ENCODE data around the gene MAP1LC3A.

The MAP1LC3A gene

DNA sequence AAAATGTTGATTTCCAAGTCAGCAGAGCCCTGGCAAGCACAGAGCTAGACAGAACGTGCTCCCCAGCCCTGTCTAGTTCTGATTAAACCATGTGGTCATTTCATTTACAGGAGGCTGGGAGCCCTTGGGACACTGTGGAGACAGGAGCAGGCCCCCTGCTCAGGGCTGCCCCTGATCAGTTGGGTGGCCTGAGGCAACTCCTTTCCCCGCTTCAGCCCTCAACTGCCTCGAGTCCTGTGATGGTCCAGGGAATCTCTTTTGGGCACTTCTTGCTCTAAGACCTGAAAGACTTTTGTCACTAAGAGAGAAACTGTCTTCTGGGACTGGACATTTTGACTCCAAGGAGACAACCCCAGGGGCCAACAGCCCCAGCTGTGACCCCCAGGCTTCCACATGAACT lies 28.8 kb upstream of the MAP1LC3A start:
- DNase-seq (ENCODE audit: low read depth) = no peak

DNA sequence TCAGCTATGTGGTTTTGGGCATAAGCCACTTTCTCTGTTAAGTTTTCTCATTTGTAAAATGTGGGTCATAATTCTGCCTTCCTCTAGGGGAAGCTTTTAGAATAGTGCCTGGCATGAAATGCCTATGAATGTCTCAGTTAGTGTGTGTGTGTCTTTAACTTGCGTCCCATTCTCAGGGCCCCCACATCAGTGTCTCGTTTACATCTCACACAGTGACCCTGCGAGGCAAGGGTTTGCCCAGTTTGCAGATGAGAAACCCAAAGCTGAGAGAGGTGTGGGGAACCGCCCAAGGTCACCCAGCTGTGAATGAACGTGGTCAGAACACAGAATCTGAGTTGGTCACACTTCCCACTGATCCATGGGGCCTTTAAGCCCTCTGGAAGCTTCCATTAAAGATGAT lies 28.2 kb upstream of the MAP1LC3A start:
- DNase-seq (ENCODE audit: low read depth) = no peak

DNA sequence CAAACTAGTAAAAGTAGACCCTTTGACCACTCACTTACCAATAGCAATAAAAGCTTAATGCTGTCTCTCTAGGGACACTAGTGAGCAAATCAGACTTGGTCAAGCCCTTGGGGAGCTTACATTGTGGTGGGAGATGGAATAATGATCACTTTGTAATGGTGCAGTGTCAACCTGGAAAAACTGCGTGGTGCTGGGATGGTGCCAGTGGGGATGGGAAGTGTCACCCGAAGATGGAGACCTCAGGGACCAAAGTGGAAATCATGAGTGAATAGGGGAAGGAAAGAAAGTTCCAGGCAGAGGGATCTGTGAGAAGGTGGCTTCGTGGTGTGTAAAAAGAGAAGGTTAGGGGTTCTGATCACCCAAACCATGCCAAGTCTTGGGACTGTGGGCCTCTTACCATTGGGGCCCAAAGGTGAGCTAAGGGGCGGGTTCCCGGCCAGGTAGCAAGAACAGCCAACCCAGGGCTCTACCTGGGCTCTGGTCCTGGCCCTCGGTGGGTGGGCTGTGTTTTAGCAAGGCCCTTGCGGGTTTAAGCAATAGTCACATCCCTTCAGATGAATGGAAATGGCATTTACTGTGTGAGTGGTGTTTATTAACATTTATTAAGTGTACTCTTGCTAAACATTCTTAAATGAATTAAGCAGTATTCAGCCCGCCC lies 26.8 kb upstream of the MAP1LC3A start:
- no peak for DNase-seq (ENCODE audit: low read depth)

DNA sequence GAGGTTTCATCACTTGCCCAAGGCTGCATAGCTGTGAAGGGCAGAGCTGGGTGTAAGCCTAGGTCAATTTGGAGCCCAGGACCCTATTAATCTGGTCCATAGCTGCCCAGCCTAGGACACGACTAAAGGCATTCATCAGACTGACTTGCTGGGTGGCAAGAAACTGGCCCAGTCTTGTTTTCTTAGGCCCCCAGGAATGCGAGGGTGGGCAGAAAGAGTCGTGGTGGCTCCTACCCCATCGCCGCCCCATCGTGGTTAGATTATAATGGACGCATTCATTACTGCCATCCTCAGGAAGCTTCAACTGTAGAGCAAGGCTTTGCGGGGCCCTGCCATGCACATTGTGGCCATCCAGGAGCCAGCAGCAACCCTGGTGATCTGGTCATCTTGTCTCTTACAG lies 26.2 kb upstream of the MAP1LC3A start:
- no peak for DNase-seq (ENCODE audit: low read depth)

DNA sequence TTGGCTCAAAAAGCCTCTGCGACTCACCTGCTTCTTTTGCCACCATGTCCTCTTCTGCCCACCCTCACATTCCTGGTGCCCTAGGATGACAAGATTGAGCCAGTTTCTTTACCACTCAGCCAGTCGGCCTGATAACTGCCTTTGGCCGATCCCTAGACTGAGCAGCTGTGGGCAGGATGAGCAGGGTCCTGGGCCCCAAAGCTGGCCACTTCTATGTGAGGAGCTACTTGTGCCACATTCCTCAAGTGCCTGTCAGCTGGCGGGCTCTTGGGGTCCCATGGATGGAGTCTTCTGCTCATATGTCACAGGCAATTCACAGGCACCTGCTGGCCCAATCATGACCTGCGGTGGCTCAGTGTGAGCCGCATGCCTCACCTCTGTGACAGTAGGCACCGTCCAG lies 25.8 kb upstream of the MAP1LC3A start:
- DNase-seq (ENCODE audit: low read depth) = no peak

DNA sequence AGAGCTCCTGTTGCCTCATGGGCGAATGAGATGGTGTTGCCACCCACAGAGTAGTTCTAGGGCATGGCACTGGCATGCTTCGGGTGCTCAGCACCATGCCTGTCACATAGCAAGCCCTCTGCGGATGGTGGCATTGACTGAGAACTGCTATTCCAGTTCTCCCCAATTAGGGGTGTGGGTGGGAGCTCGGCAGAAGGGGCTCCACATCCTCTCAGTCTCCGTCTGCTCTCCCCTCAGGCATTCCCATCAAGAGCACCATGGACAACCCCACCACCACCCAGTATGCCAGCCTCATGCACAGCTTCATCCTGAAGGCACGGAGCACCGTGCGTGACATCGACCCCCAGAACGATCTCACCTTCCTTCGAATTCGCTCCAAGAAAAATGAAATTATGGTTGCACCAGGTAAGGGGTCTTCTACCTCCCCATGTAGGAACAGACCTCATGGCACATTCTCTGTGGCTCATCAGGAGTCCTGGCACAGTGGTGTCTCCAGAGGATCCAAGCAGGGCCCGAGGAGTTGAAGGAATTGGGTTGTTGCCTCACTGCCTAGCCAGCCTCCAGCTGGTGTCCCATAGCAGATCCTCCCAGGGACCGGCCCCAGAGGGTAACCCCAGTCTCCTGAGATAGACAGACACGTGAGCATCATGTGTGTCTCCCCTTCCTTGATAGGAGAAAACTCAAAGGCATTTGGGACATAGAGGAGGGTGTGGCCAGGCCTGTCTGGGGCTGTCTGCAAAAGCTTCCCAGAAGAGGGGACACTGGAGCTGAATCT lies 23.9 kb upstream of the MAP1LC3A start:
- DNase-seq (ENCODE audit: low read depth) = no peak

DNA sequence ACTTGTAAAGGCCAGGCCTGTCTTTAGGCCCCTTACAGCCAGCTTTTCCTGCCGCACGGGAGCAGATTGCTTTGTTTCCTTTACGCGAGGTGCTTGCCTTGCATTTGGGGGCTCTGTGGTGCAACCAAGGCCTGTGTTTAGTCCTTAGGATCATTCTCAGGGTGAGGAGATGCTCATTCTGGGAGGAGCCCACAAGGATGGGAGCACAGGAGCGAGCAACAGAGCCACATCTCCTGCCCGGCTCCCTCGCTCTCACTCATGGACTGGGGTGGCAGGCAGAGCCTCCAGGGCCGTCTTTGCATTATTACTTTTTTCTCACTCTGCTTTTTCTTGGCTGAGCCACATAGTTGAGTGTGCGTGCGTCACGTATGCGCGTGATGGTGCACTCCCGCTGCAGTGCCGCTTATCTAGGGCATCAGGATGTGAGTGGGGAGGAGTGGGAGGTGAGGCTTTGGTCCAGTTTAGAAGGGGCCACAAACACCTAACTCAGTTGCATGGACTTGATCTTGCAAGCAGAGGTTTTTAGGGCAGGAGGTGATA lies 23.1 kb upstream of the MAP1LC3A start:
- no peak for DNase-seq (ENCODE audit: low read depth)

DNA sequence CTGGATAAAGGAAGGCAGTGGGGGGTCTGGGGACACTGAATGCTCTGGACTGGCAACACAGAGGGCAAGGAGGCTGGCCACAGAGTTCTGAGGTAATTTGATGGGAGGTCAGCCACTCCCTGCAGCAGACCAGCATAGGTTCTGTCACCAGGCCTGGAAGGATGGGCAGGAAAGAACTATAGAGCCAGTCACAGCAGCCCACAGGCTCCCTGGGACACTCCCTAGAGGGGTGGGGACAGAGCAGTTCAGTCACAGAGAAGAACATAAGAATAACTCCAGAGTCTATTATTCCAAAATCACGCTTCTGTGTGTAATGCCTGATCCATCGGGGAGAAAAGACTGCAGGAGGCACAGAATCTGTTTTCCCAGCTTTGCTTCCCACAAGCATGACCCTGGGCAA lies 22.7 kb upstream of the MAP1LC3A start:
- DNase-seq (ENCODE audit: low read depth) = no peak

DNA sequence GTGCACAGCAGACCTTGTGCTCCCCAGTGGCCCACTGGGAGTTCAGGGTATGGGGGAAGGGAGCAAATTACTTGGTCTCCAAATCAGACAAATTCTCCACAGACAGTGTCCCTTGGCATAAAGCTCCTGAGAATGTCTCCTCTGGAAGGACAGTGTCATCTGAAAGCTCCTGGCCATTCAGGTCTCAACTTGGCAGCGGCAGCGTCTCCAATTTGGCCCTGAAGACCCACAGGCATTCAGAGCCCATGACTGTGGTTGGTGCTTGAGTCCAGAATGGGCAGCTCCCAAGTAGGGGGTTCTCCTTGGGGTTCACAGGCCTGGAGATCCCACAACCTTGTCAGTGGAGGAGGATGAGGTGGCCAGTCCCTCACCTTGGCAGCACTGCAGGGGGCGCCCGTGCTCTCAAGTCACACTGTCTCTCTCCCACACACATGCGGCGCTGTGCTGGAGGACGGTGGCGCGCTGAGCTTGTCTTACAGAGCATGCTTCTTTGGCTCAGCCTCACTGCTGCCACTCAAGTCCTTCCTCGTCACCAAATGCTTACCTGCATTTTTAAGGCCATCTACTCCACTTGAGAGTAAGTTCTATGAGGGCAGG lies 21.6 kb upstream of the MAP1LC3A start:
- no peak for DNase-seq (ENCODE audit: low read depth)

DNA sequence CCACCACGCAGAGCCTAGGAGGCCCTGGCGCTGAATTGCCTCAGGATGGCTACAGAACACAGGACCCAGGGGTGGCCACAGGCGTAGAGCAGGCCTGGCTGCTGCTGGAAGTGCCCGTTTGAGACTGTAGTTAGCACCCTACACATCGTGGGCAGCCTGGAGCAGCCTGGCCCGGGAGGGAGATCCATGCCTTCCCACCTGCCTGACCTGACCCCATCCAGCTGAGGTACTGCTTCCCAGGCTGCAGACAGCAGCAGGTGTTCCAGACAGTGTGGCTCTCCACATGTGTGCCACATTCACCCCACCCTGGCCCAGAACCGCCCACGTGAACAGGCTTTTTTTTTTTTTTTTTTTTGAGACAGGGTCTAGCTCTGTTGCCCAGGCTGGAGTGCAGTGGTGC lies 20.9 kb upstream of the MAP1LC3A start:
- no peak for DNase-seq (ENCODE audit: low read depth)

DNA sequence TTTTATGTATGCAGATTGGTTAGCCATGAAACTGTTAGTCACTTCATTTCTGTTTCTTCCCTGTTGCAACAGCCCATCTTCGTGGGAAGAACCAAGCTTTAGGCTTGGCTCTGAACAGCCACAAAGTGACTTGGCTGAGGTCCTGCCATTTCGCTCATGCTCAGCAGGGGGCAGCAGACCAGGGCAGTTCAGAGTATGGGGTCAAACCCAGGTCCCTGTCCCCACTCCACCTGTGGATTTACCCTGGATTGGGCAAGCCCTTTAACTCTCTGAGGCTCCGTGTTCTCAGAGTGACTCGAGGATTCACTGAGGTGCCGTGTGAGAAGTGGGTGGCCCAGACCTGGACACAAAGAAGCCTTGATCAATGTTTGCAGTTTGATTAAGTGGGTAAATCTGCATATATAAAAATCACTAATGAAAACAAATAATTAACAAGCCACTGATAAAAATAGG lies 19.8 kb upstream of the MAP1LC3A start:
- DNase-seq (ENCODE audit: low read depth) = no peak

DNA sequence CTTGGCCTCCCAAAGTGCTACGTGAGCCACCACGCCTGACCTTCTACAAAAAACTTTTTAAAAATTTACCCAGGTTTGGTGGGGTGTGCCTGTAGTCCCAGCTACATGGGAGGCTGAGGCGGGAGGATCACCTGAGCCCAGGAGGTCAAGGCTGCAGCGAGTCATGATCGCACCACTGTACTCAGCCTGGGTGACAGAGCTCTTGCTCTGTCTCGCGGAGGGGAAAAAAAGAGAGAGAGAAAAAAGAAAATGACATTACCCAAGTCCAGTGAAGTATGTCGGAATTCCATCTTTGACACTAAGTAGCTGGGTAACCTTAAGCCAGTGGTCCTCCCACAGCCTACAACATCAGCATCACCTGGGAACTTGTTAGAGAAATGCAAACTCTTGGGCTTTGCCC lies 18.8 kb upstream of the MAP1LC3A start:
- no peak for DNase-seq (ENCODE audit: low read depth)

DNA sequence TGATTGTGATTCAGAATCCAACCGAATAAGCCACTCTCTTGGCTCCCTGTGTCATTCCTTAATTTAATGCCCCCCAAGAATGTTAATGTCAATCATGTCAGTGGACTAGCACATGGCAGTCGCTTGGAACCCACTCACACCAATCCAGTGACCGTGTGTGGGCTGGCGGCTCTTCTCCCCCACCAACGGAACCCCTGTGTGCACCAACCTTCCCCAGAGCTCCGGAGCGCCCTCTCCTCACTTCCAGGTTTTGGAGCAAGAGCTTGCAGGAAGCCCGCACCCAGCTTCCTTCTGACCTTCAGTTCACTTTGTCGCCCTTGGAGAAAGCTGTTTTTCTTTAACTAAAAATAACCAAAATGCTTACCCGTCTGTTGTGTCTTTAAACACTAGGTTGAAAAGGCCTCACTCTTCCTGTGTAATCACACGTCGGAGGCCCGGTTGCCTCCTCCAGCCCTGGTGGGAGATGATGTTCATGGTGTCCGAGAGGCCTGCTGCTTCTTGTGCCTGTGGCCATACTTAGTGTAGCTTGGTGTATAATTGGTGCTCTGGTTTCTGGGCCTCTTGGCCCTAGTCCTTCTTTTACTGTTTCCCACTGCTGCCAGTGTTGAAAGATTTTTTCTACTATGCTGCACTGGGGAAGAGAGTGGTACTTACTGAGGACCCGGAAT lies 17.8 kb upstream of the MAP1LC3A start:
- no peak for DNase-seq (ENCODE audit: low read depth)

DNA sequence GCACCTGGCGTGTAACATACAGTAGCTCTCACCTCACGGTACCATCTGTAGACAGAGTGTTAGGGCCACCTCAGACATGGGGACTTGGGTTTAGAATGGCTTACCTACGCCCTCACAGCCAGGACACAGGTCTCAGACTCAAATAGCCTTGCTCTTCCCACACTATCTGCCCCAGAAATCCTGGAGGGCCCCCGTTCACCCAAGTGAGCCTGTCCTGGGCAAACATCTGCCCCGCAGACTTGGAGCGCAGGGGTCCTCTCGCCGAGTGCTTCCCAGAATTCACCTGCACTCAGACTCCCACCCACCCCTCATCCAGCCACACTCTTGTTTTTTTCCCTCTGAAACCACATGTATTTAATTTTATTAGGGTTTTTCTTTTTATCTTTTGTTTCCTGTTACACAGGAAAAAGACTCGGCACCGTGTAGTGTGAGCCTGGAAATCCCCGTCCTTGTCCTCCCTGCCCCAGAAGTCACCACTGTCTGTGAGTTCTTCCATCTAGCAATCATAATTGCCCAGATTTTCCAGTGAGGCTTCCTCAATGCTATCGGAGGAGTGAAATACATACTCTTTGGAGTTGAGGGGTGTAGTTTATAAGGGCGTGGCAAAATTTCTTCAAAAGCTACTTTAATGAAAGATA lies 17.1 kb upstream of the MAP1LC3A start:
- no peak for DNase-seq (ENCODE audit: low read depth)

DNA sequence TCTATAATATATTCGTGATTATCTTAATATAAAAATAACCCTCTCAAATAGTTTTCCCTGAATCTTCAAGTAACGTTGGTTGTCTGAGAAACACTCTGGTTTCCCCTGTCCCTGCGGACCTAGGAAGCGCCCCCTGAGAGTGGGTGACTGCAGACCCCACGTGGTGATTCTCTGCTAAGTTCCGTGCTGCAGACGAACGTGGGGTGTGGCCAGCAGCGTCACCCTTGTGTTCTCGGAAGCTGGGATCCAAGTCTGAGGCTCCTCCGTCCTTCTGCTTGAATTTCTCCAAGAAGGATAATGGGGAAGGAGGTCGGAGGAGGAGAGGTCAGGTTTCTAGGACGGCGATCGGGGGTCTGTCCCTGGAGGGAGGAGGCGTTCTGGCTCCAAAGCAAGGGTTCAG lies 16.6 kb upstream of the MAP1LC3A start:
- no peak for DNase-seq (ENCODE audit: low read depth)

DNA sequence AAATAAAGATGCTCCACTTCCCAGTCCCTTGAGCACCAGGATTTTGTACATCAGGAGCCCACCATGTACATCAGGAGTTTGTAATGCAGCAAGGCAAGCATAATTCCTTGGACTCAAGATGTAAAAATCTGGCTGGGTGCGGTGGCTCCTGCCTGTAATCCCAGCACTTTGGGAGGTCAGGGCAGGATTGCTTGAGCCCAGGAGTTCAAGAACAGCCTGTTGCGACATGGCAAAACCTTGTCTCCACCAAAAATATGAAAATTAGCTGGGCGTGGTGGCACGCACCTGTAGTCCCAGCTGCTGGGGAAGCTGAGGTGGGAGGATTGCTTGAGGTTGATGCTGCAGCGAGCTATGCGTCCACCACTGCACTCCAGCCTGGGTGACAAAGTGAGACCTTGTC lies 16.1 kb upstream of the MAP1LC3A start:
- no peak for DNase-seq (ENCODE audit: low read depth)

DNA sequence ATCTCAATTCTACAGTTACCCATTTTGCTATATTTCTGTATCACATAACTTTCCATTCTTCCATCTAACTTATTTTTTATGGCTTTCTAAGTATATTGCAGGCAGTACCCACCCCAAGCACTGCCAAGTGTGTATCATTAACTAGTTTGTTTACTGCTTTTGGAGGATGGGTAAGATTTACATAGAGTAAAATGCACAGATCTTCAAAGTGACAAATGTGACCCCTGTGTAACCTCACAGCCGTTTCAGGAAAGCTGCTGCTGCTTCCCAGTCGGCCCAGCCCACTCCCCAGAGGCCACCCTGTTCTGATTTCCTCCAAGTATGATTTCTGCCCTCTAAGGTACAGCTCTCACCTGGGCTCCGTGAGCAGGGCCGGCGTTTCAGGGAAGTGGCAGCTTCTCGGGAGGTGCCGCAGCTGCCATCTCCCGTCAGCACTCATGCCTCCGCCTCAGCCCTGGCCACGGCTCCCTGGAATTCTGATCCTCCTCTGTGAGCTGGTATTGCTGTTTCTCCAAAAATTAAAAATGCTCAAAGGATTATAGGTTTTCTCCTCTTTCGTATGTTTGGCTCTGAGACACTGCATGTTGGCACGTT lies 15.0 kb upstream of the MAP1LC3A start:
- no peak for DNase-seq (ENCODE audit: low read depth)

DNA sequence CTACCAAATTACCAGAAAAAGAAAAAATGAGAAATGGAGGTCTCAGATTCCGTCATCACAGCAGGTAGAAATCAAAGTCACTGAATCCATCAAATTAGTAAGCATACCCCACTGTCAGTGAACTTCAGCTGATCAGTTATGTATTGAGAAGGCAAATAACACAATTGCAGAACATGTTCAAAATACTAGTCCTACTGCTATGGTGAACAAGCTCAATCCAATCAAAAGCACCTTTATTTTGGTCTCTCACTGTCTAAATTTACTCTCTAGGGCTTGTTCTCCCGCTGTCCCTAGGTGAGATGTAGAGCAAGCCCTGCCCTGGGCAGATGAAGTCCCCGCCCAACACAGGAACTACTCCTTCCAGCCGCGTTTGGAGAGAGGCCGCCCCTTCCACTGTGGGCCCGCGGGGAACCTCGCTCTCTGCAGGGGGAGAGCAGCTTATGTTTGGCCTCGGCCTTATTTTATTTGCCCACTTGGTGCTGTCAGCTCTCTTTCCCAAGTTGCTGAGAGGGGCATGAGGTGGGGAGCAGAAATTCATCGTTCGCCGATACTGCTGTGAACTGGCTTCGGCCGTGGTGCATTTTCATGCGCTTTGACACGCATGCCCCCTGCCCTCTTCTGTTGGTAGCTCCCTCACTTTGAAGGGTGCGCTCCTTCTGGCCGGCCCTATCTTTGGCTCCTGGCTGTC lies 14.3 kb upstream of the MAP1LC3A start:
- no peak for DNase-seq (ENCODE audit: low read depth)

DNA sequence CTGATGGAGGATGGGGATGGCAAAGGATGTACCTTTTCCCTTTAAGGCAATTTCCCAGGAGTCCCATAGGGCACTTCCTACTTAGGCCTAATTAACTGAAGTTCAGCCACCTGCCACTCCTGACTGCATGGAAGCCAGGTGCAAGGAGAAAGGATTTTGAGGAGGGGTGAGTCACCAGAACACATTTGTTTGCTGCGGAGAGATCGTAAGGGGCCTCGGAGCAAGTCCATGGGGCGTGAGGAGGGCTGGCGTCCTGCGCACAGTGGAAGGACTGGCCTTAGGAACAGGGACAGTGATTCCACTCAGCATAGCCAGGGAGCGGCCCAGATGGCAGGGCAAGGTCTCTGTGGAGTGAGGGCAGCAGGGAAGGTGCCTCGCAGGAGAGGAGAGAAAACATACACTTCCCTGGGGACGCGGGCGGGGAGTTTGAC lies 11.8 kb upstream of the MAP1LC3A start:
- no peak for DNase-seq (ENCODE audit: low read depth)

DNA sequence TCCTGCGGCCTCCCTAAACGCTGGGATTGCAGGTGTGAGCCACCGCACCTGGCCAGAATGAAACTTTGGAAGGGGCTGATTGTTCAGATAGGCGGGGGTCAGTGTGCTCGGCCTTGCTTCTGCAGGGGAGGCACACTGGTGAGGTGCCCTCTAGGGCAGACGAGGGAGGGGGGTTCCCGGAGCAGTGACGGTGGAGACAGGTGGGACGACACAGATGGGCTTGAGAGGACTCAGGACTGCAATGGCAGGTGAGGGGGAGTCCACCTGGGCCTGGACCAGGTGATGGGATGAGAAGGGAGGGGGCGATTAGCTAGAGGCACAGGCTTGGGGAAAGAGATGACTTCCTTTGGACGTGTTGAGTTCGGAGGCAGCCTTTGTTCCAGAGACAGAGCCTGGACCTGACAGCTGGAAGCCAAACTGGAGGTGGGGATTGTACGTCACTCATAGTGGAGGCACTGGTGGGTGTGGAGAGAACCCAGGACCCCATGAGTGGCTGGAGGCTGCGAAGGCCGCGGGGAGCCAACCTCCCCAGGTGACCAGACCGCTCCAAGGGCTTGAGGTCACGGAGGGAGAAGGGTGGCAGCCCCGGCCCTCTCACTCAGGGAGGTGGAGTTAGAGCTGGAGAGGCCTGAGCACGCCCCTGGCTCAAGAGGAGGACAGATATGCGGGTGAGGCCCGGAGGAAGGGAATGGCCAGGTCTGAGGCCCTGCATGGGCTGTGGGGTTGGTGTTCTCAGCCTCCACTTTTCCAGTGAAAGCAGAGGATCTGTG lies 10.5 kb upstream of the MAP1LC3A start:
- DNase-seq (ENCODE audit: low read depth) = no peak

Data from stimulated activated CD8-positive, alpha-beta memory T cell treated with anti-CD3 and anti-CD28 coated beads, Interleukin-15, amount 100 ng/mL, for 24 hours (primary cell).